NCI-H2196 (cell line): ENCODE data around the gene ZDHHC11.
"Not testable (repeated sequence)": the region's sequence is repeated elsewhere in the genome, so short reads cannot be mapped to it uniquely, and the experiment has no call there.

Experiments
- DNase-seq: peaks from one replicate; lab custom pipeline; 2025; ENCODE audit not compliant: unreplicated experiment; lab: John Stamatoyannopoulos, UW

The ZDHHC11 gene

DNA sequence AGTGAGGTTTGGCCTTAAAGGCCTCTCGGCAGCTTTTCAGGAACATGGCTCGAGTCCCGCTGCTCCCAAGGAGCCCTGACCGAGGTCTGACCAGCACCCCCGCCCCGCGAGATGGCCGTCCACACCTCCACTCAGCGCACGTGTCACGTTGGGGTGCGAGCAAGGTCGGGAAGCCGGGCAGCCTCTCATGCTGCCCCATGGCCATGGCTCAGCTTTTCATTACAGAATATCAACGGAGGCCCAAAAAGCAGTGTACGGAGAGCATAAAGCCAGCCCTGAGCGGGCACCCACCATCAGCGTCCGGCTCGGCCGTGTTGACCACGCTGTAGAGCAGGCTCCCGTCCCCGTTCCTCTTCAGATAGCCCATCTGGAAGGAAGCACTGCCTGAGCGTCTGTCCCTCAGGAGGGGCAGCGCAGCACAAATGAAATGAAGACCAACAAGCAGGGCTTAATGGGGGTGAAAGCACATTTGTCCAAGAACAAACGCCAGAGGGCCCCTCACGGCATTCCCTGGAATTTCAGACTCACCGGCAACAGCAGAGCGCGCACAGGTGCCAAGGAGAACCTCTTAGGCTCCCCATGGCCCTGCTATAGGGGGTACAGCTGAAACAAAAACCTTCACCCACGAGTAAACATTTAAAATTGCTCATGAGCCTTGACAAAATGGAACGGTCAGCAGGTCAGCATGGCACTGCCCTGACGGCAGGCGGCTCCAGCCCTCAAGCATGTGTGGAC is 30.2 kb upstream of the ZDHHC11 start:
- no peak for DNase-seq

DNA sequence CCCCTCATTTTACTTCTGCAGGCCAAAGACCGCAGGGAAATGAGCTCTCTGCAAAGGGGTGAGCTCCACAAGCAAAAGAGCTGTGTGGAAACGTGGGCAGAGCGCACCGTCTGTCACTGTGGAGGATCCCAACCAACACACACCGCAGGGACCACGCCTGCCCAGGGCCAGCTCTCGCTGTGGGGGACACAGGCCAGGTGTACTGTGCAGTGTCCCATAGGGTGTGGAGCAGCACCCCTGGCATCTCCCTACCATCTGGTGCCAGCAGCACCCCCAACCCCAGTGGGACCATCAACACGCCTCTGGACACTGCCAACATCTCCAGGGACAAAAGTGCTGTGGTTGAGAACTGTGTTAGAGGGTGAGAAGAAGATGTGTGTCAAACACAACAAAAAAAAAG is 27.9 kb upstream of the ZDHHC11 start:
- DNase-seq: not testable (repeated sequence)

DNA sequence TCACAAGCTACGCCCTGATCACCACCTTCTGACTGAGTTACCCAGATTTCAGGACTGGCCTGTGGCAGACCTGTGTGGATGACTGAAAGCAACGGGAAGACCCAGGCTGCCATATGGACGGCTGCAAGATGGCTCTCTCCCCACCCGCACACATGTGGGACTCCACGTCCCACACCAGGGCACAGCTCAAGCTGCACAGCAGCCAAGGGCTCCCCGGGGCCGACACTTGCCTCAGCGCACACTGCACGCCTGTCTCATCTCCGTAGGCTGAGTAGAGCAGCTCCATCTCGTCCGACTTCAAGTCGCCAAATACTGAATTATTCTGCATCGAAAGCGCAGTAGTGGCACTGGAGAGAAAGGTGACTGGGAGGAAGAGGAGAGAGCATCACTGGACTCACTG is 27.3 kb upstream of the ZDHHC11 start:
- no peak for DNase-seq

DNA sequence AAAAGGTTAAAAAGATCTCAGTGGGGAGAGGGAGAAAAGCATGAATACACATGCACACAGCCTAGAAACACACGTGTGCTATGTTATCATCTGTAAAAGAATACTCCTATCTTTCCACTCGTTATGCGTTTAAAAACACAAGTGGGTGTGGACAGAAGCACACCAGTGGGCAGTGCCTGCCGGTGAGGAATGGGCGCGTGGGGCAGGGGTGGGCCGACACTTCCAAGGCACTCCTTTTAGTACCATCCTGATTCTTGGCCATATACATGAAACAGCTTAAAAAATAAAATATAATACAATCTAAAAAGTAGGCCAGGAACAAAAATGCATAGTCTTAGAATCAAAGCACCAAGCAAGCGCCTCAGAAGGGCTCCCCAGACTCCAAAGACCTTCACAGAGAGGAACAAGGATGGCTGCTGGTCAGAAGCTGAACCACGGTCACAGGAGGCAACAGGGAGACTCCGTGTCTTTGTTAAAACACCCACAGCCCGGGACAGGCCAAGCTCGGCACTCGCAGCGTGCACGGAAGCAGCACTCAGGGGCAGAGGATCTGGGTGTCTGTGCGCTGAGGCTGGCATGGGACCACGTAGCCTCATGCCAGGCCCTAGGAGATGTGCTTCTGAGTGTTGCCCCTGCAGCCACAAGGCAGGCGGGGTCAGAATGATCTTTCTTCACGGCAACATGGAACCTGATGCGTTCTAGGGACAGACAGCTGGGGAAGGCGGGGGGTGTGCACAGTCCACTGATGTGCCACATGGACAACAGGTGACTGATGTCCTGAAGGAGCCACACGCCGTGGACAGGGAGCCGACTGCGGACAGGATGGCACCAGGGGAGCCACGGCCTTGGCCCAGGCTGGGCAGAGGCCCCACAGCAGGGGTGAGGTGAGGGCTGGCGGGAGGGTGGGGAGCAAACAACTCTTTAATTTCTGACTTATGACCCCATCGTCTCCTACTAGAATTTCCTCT is 25.9 kb upstream of the ZDHHC11 start:
- DNase-seq: no peak

DNA sequence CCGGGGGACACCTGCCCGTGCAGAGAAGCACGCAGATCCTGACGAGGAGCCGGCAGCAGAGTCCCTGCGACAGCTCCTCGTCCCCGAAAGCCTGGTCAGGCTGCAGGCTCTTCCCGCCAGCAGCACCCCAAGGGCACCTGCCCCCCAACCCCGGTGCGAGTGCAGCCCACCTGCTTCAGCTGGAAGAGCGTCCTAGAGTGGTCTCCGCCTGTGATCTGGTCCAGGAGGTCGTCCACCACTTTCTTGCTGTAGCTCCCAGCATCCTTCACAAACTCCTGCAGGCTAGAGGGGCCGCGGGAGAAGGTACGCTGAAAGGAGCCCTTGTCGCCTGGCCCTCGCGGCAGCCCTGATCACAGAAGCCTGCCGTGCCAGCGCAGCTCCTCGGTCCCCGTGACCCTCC is 25.1 kb upstream of the ZDHHC11 start:
- DNase-seq: no peak

DNA sequence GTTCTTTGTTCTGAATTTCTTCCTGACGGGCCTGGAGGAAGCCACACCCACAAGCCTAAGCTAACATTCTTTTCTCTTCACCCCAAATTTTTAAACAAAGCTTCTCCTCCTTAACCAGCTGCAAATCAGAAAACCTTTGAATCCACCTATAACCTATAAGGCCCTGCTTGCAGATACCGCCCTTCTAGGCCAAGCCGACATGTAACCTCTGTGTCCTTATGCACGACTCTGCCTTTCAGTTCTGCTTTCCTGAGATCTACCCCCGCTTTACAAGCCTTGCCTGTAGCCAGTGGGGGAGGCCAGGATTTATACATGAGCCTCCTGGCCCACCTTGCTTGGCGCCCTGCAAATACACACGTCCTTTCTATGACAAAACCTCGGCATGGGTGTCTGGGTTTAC is 22.5 kb upstream of the ZDHHC11 start:
- no peak for DNase-seq

DNA sequence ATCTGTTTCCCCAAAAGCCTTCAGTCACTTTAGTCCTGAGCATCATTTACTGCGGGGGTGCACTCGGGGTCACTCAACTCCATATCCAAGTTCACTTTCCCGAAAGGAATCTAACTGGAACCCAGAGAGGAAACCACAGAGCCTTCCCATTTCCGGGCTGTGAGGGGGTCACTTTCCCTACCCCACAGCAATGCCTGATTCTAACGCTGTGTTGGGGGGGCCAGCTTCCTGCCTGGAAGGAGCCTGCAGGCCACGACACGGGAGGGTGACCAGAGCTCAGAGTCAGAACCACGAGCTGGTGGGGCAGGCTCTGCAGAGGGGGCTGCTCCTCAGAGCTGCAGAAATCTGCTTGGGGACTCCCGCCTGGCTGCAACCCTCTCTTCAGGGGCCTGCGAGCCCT is 21.5 kb upstream of the ZDHHC11 start:
- no peak for DNase-seq

DNA sequence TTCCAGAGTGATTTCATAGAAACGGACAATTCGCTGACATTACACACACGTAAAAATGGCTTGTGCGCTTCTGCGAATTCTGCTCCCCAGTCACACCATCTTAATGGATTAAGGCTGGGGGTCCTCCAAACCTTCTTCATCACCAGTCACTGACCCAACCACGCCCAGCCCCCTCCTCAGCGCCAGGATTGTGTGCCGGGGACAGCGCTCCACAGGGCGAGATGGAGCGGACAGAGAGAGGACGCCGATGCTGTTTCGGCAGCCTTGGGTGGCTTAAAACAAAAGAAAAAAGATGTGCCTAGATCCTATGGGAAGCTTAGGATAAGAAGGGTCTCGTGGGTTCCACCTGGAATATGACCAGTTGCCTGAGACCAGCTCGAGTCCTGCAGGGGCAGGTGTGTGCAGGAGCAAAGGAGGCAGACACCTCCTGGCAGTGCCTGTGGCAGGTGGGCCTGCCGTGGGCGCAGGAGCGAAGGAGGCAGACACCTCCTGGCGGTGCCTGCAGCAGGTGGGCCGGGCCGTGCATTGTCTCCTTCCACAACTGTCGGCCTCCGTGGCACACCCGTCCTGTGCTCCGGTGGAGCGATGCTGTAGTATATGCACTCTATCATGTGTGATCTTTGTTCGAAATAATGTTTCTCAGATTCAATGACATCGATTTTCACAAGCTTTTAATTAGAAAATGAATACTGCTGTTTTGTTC is 21.0 kb upstream of the ZDHHC11 start:
- DNase-seq: no peak

DNA sequence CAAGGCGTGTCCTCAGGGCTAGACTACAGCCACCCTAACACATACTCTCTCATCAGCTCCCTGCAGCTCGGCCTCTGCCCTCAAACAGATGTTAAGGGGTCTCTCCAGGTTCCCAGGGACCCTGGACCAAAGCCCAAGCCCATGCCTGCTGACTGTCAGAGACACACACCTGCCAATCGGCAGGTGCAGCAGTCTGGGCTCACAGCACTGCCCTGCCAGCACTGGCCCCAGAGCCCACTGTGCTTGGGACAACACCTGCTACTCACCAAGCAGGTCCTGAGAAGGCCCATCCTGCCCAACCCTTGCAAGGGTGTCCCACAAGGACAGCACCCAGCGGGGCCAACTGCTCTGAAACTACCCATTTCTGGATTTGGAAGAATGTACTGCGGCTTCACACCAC is 20.2 kb upstream of the ZDHHC11 start:
- no peak for DNase-seq

DNA sequence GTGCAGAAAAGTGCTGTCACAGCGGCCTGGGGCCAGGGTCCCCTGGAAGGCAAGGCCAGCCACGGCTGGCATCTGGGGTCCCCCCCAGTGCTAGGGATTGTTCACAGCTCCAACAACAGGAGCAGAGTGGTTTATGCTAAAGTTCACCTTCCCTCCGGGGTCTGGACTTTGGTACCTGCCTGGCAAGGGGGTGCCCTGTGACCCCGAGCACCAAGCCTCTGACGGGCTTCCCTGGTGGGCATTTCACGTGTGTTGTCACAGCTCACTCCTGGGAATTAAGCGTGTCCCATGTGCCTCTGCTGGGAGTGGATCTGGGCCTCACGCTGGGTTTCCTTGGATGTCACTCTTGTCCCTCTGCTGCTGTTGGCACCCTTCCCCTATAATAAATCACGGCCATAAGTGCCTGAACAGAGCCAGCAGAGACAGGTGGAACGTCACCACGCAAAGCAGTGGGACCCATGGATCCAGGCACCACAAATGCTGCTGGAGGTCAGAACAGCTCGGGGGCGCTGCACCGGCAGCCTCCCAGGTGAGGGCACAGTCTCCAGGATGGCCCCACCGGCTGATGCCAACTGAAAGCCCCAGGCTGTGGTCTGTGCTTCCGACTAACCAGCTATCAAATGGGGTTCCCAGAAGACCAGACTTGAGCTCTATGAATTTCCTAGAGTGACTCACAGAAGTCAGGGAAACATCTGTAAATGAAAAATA is 17.8 kb upstream of the ZDHHC11 start:
- DNase-seq: no peak

DNA sequence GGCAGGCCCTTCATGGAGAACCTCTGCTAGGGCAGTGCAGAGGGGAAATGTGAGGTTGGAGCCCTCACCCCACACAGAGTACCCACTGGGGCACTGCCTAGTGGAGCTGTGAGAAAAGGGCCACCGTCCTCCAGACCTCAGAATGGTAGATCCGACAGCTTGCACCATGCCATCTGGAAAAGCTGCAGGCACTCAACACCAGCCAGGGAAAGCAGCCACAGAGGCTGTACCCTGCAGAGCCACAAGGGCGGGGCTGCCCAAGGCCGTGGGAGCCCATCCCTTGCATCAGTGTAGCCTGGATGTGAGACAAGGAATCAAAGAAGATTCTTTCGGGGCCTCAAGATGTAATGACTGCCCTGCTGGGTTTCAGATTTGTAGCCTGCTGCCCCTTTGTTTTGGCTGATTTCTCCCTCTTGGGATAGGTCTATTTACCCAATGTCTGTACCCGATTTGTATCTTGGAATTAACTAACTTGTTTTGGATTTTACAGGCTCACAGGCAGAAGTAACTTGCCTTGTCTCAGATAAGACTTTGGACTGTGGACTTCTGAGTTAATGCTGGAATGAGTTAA is 16.6 kb upstream of the ZDHHC11 start:
- no peak for DNase-seq

DNA sequence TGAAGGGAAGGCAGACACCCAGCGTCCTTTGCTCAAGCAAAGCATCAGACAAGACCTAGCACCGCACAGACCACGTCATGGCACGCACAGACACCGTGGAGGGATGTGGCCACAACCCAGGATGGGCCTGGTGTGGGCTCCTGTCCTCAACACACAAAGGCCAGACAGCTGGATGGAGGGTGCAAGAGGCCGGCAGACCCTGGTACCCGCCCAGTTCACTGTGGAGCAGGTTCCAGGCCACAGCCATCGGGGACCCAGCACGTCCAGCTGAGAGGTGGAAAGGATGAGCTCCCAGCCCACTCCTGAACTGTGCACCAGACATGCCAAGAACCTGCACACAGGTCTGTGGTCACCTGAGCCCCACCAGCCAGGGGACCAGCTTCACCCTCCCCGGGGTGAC is 15.0 kb upstream of the ZDHHC11 start:
- DNase-seq: no peak

DNA sequence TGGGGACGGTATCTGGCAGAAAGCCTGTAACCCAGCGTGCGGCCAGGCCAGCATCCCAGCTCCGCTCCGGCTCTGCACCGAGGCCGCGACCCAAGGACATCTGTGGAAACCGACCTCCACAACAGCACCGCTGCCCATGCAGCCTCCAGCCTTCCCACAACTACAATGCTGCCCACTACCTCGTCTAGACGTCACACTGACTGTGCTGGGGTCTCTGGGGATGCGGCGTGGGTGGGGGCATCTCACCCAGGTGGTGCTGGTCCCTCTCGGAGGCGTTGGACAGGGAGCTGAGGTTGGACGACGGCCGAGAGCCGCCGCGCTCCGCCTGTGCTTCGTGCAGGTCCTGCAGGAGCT is 14.4 kb upstream of the ZDHHC11 start:
- no peak for DNase-seq

DNA sequence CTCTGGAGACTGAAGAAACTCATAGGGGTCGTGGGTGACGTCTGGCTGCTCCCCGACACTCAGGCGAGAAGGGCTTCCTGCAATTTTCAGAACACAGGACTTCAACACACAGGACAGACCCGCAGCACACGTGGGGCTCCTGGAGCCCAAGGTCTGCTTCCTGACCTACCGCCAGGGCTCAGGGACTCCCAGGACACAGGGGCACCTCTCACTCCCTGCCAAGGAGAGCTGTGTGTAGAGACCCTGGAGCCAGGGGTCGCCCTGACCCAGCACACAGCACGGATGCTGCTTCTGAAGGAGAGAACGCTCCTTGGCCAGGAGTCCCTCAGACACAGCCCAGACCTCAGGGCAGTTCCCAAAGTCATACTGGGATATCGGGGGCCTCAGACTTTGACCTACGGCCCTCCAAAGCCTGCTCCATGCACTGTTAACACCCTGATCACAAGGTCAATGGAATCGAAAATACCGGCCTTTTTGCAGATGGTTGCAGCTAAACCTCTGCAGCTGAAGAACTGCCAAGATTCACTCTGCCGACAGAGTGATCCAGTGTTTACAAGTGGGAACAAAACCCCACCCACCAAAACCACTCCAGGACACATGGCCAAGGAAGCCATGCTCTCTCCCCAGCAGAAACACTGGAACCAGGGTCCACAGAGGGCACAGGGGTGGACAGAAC is 13.8 kb upstream of the ZDHHC11 start:
- DNase-seq: no peak

DNA sequence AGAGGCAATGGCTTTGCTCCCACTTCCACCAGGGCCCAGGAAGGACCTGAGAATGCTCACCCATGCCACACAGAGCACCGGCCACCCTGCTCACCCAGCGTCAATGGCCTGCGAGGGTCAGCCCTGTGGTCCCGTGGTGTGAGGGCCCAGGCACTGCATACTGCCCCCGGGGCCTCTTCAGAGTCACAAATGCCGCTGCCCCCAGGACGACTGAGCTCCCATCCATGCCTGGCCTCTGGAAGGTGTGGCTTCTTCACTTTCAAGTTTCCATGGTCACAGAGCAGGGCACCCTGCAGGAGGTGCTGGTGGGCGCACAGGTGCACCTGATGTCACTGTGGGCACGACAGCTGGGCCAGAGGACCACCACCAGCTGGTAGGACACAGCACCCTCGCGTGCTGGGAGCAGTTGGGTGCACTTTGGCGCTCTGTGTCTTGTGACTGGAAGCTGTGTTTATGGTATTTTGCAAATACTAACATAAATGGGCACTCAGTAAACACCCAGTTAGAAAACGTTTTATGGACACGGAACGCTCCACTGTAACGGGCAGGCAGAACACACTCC is 12.5 kb upstream of the ZDHHC11 start:
- no peak for DNase-seq

DNA sequence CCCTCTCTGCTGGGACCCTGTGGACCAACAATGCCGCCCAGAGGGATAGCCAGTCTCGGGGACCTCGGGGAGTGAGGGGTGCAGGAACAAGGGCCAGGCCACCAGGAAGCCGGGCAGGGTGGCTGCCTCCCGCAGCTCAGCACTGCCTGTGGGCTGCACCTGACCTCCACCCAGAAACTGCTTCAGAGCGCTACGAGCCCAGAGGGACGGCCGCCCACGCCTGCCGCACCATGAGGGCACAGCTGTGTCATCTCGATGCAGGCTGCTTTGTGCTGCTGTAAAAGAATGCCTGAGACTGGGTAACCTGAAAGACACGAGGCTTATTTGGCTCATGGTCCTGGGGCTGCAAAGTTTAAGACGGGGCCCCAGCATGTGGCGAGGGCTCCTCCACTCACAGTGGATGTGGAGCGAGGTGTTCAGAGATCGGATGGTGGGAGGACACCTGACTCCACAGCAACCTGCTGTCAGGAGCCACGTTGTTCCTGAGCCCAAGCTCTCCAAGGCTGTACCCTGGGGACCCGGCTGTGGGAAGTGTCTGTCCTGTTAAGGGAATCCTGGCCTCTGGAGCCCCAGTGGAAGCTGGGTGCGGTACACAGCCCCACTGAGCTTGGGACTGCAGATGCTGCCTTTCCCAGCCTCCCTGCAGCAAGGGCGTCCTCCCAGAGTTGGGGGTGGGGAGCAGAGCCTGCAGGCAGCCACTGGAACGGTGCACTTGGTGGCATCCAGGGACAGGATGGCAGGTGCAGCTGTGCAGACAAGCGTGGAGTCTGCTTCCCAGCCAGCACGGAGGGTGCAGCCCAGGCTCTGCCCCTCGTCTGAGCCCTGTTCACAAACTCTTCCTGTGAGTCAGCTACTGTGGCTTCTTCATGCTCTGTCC is 11.8 kb upstream of the ZDHHC11 start:
- DNase-seq: no peak

DNA sequence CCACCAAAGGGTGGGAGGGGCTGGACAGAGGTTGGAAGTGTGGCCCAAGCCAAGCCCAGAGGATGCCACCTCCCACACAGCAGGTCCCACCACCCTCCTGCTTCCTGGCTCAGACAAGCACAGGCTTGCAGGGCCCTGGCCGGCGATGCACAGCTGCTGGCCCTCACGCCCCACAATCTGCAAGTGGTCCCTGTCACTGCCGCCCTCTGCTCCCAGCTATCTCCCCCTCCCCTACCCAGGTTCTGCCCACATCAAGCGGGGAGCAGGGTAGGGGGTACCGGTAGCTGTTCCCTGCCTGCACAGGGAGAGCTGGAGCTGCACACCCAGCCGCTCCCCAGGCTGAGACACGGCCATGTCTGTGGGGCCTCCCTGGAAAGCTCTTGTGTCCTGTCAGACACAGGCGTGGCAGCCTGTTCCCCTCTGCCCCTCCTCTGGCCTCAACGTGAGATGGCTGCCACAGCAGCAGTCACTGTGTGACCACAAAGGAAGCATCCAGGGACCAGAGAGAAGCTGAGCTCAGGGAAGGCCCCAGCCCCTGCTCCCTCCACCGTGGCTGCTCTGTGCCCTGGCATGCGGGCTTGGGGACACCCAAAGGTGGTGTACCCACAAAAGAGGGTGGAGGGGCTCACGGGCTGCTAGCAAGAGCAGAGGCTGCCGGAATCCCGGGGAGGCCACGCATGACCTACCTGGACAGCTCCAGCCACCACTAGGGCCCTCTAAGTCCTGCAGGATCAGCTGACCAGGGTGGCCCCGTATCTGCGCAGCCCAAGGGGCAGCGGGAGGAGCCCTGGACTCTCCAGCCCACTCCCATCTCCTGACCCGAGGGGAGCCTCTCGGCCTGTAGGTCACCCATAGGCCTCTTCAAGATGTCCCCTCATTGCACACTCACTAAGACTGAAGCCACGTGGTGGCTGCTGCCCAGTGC is 10.9 kb upstream of the ZDHHC11 start:
- DNase-seq: no peak
